Spleen (tissue), 7 donors: ENCODE results near the gene ERBB4.

Experiments used
- CTCF ChIP-seq, 11 experiments: fragments of 200-600 bp in 7 of 11; fragments of 450-650 bp in 4 of 11; sonication (generic) in 4 of 11; IDR thresholded peaks in 8 of 11; conservative IDR thresholded peaks in 3 of 11; 1 replicate in 7 of 11; 2 replicates in 4 of 11; pipeline versions ENCODE4 v1.4.0 to v1.8.0; 2016 to 2021; ENCODE audit warnings: antibody characterized with exemption in 11 of 11, inconsistent platforms in 4 of 11, mild to moderate bottlenecking in 1 of 11
- POLR2A ChIP-seq, 3 donors: fragments of 450-650 bp; IDR thresholded peaks; one replicate each; pipeline ENCODE4 v1.5.1; 2017; ENCODE audit warnings: antibody characterized with exemption in 3 of 3, mild to moderate bottlenecking in 1 of 3
- POLR2AphosphoS5 ChIP-seq, 3 donors: sonication (generic); formaldehyde crosslinking; IDR thresholded peaks; one replicate each; pipeline ENCODE4 v1.5.1; 2017; ENCODE audit warnings: antibody characterized with exemption in 3 of 3
- donor health status: DM: no; HTN: no; CAD: no; lungs with moderate emphysema.
- donor health status: DM: no; HTN: no; CAD: no.
- donor health status: DM: no; HTN: no; CAD: no.

- TF ChIP-seq POLR2A (IDR thresholded peaks at IDR 0.05), result no peak
- no peak for TF ChIP-seq CTCF (IDR thresholded peaks at IDR 0.05 in 8 of 11, conservative IDR thresholded peaks at IDR 0.05 in 3 of 11)
- TF ChIP-seq POLR2AphosphoS5 (IDR thresholded peaks at IDR 0.05), result no peak
These were observed 419.0 kb downstream of the ERBB4 start for GRCh38 chr2:212119591-212119990.
